Immature natural killer cell (primary cell): ENCODE measurements around the gene ZNF511. TPM values are rescaled to one million over a fixed set of nuclear protein-coding genes. Genes with fewer than 3 reads are reported as not detected.

ENCODE experiments used
- DNase-seq, 3 donors: peaks; one replicate each; pipeline ENCODE4 v3.0.0; 2022; ENCODE audit warnings: mixed read lengths in 1 of 3
- H3K27ac Mint-ChIP-seq, 6 donors: one replicate each; pipeline ENCODE4 v1.8.0; 2020; ENCODE audit warnings: mixed read lengths in 6 of 6, mild to moderate bottlenecking in 5 of 6, inconsistent platforms in 4 of 6, moderate library complexity in 3 of 6
- H3K27me3 Mint-ChIP-seq, 3 donors: one replicate each; pipeline ENCODE4 v1.8.0; 2020 to 2021; ENCODE audit warnings: low read depth in 3 of 3, mild to moderate bottlenecking in 3 of 3, mixed read lengths in 3 of 3, moderate library complexity in 3 of 3, inconsistent platforms in 1 of 3
- H3K36me3 Mint-ChIP-seq, 3 donors: one replicate each; pipeline ENCODE4 v1.8.0; 2020; ENCODE audit warnings: mixed read lengths in 3 of 3, inconsistent platforms in 2 of 3, mild to moderate bottlenecking in 2 of 3
- H3K4me1 Mint-ChIP-seq, 2 donors: one replicate each; pipeline ENCODE4 v1.8.0; 2020; ENCODE audit warnings: inconsistent platforms in 2 of 2, mild to moderate bottlenecking in 2 of 2, mixed read lengths in 2 of 2, moderate library complexity in 1 of 2
- H3K4me3 Mint-ChIP-seq, 5 donors: one replicate each; pipeline ENCODE4 v1.8.0; 2020; ENCODE audit warnings: mild to moderate bottlenecking in 5 of 5, mixed read lengths in 5 of 5, inconsistent platforms in 3 of 5, moderate library complexity in 3 of 5
- H3K9me3 Mint-ChIP-seq, 6 donors: one replicate each; pipeline ENCODE4 v1.8.0; 2020; ENCODE audit warnings: mild to moderate bottlenecking in 6 of 6, mixed read lengths in 6 of 6, inconsistent platforms in 4 of 6, moderate library complexity in 3 of 6
- polyA plus RNA-seq, 3 donors: library from polyadenylated mRNA; unstranded; fragments of 300-500 nt; fragmentation: Illumina TruSeq; gene quantifications; one replicate each; pipeline ENCODE4 v1.2.3, GENCODE V29; 2021

Gene ZNF511
- polyA plus RNA-seq, 3 donors from 2014 or later = 73.2 to 90.2 (median 88.0) TPM

- Mint-ChIP-seq H3K27me3 (peaks cover 0 to 2% (median 2%) of the 10 kb centered on the region in 3 donors), H3K9me3 (no peaks in the 10 kb centered on the region), H3K27ac (no peak overlapping the region), H3K36me3 (no peaks in the 10 kb centered on the region), H3K4me1 (peaks cover 0 to 4% of the 10 kb centered on the region in 2 donors), H3K4me3 (no peak overlapping the region)
- DNase-seq = no peak
These were observed 45.4 kb downstream of the ZNF511 start for GRCh38 chr10:133353988-133354605.

- Mint-ChIP-seq H3K4me3 (no peak overlapping the region), H3K27me3 (no peaks in the 10 kb centered on the region), H3K9me3 (no peaks in the 10 kb centered on the region), H3K27ac (no peak overlapping the region), H3K4me1 (peaks cover 0 to 4% of the 10 kb centered on the region in 2 donors), H3K36me3 (no peaks in the 10 kb centered on the region)
- DNase-seq = no peak
These were observed 46.0 kb downstream of the ZNF511 start for GRCh38 chr10:133354672-133355240.

GRCh38 chr10:133355266-133355665 is 46.6 kb downstream of the ZNF511 start:
- DNase-seq = no peak
- H3K4me3 Mint-ChIP-seq = no peak overlapping the region
- H3K27me3 Mint-ChIP-seq = no peaks in the 10 kb centered on the region
- H3K36me3 Mint-ChIP-seq = no peaks in the 10 kb centered on the region
- no peak overlapping the region for H3K27ac Mint-ChIP-seq
- H3K9me3 Mint-ChIP-seq = no peaks in the 10 kb centered on the region
- peaks cover 0 to 4% of the 10 kb centered on the region in 2 donors for H3K4me1 Mint-ChIP-seq

GRCh38 chr10:133355991-133356390 is 47.3 kb downstream of the ZNF511 start:
- H3K27ac Mint-ChIP-seq = no peak overlapping the region
- no peak for DNase-seq
- peaks cover 0 to 4% of the 10 kb centered on the region in 2 donors for H3K4me1 Mint-ChIP-seq

GRCh38 chr10:133356549-133357284 is 48.0 kb downstream of the ZNF511 start:
- Mint-ChIP-seq H3K27ac (no peak overlapping the region), H3K36me3 (peaks cover 0 to 4% (median 0%) of the 10 kb centered on the region in 3 donors), H3K9me3 (no peaks in the 10 kb centered on the region), H3K4me3 (peak overlapping the region; percentile 67 to 77 (median 72)), H3K4me1 (peaks cover 0 to 4% of the 10 kb centered on the region in 2 donors), H3K27me3 (no peaks in the 10 kb centered on the region)
- no peak for DNase-seq

More at GRCh38 chr10:133355991-133356390, 47.3 kb downstream of the ZNF511 start:
- Mint-ChIP-seq H3K9me3 (no peaks in the 10 kb centered on the region), H3K36me3 (no peaks in the 10 kb centered on the region), H3K27me3 (no peaks in the 10 kb centered on the region), H3K4me3 (peak overlapping the region; percentile 54 to 66 (median 58))

- no peaks in the 10 kb centered on the region for H3K9me3 Mint-ChIP-seq
- peaks cover 0 to 4% of the 10 kb centered on the region in 2 donors for H3K4me1 Mint-ChIP-seq
- peak within 1 kb of the TSS; percentile 67 to 77 (median 72) for H3K4me3 Mint-ChIP-seq
- no peak within 1 kb of the TSS for H3K27ac Mint-ChIP-seq
- peaks cover 4 to 11% (median 6%) of the 10 kb centered on the region in 3 donors for H3K36me3 Mint-ChIP-seq
- peak; percentile 64 to 72 (median 72) for DNase-seq
- no peaks in the 10 kb centered on the region for H3K27me3 Mint-ChIP-seq
These were observed 48.8 kb downstream of the ZNF511 start, which contains the start of gene FUOM for GRCh38 chr10:133357285-133358161. TSS of gene FUOM (minus strand) at chr10:133358019. CDS start at chr10:133358007, 12 bp downstream.

GRCh38 chr10:133358162-133358924 is 49.6 kb downstream of the ZNF511 start:
- no peak overlapping the region for H3K27ac Mint-ChIP-seq
- H3K4me3 Mint-ChIP-seq = peak overlapping the region in 3 of 5 donors; percentile 18 to 24 (median 21)
- DNase-seq = no peak
- H3K36me3 Mint-ChIP-seq = peaks cover 4 to 11% (median 6%) of the 10 kb centered on the region in 3 donors
- H3K9me3 Mint-ChIP-seq = no peaks in the 10 kb centered on the region
- H3K27me3 Mint-ChIP-seq = no peaks in the 10 kb centered on the region
- peaks cover 0 to 4% of the 10 kb centered on the region in 2 donors for H3K4me1 Mint-ChIP-seq

GRCh38 chr10:133358925-133359310 is 50.2 kb downstream of the ZNF511 start:
- Mint-ChIP-seq H3K36me3 (peaks cover 4 to 11% (median 6%) of the 10 kb centered on the region in 3 donors), H3K9me3 (no peaks in the 10 kb centered on the region), H3K4me3 (peak overlapping the region in 3 of 5 donors; percentile 18 to 24 (median 21)), H3K27me3 (no peaks in the 10 kb centered on the region), H3K27ac (no peak overlapping the region), H3K4me1 (peaks cover 0 to 4% of the 10 kb centered on the region in 2 donors)
- no peak for DNase-seq

GRCh38 chr10:133359554-133359971 is 50.8 kb downstream of the ZNF511 start:
- H3K27me3 Mint-ChIP-seq = no peaks in the 10 kb centered on the region
- no peak for DNase-seq
- no peak overlapping the region for H3K4me3 Mint-ChIP-seq
- H3K4me1 Mint-ChIP-seq = peaks cover 0 to 4% of the 10 kb centered on the region in 2 donors
- H3K9me3 Mint-ChIP-seq = no peaks in the 10 kb centered on the region
- no peak overlapping the region for H3K27ac Mint-ChIP-seq
- peaks cover 6 to 12% (median 7%) of the 10 kb centered on the region in 3 donors for H3K36me3 Mint-ChIP-seq

- peaks cover 0 to 2% (median 0%) of the 10 kb centered on the region in 3 donors for H3K27me3 Mint-ChIP-seq
- no peak overlapping the region for H3K4me3 Mint-ChIP-seq
- H3K27ac Mint-ChIP-seq = peak overlapping the region in 1 of 6 donors; percentile 42
- H3K9me3 Mint-ChIP-seq = no peaks in the 10 kb centered on the region
- no peak for DNase-seq
- peaks cover 0 to 4% of the 10 kb centered on the region in 2 donors for H3K4me1 Mint-ChIP-seq
- peaks cover 6 to 14% (median 10%) of the 10 kb centered on the region in 3 donors for H3K36me3 Mint-ChIP-seq
These were observed 51.4 kb downstream of the ZNF511 start for GRCh38 chr10:133359972-133360610.

GRCh38 chr10:133361227-133361626 is 52.5 kb downstream of the ZNF511 start:
- Mint-ChIP-seq H3K27ac (no peak overlapping the region), H3K36me3 (peaks cover 6 to 14% (median 10%) of the 10 kb centered on the region in 3 donors), H3K27me3 (peaks cover 0 to 2% (median 0%) of the 10 kb centered on the region in 3 donors), H3K9me3 (no peaks in the 10 kb centered on the region), H3K4me1 (peaks cover 0 to 2% of the 10 kb centered on the region in 2 donors), H3K4me3 (no peak overlapping the region)
- DNase-seq = no peak

- no peaks in the 10 kb centered on the region for H3K9me3 Mint-ChIP-seq
- peaks cover 0 to 2% of the 10 kb centered on the region in 2 donors for H3K4me1 Mint-ChIP-seq
- peaks cover 6 to 14% (median 10%) of the 10 kb centered on the region in 3 donors for H3K36me3 Mint-ChIP-seq
- no peak for DNase-seq
- peak overlapping the region in 2 of 6 donors; percentile 9 to 18 for H3K27ac Mint-ChIP-seq
- no peak overlapping the region for H3K4me3 Mint-ChIP-seq
- H3K27me3 Mint-ChIP-seq = peaks cover 0 to 2% (median 0%) of the 10 kb centered on the region in 3 donors
These were observed 53.2 kb downstream of the ZNF511 start for GRCh38 chr10:133361773-133362441.
